Neutrophil (primary cell): Measurements from ENCODE around the gene REEP1.

Experiments used
- H3K27ac ChIP-seq: fragments of 200-600 bp; sonication (generic); 2 replicates; pipeline ENCODE4 v1.5.1; 2016; ENCODE audit warnings: mild to moderate bottlenecking, moderate library complexity
- H3K27me3 ChIP-seq: fragments of 200-600 bp; sonication (generic); 2 replicates; pipeline ENCODE4 v1.6.0; 2016; ENCODE audit warnings: mild to moderate bottlenecking
- H3K36me3 ChIP-seq: fragments of 200-600 bp; sonication (generic); 2 replicates; pipeline ENCODE4 v1.5.1; 2017
- H3K4me1 ChIP-seq, 2 experiments: fragments of 200-600 bp in 1 of 2; sonication (generic) in 1 of 2; 1 replicate in 1 of 2; 2 replicates in 1 of 2; pipeline versions ENCODE4 v1.5.1 to v1.6.1; 2013 to 2016; ENCODE audit warnings: low read depth in 1 of 2, low read length in 1 of 2, mild to moderate bottlenecking in 1 of 2, moderate library complexity in 1 of 2; ENCODE audit not compliant: control insufficient read depth in 1 of 2, insufficient read depth in 1 of 2
- H3K4me3 ChIP-seq, 2 experiments: fragments of 200-600 bp in 1 of 2; sonication (generic) in 1 of 2; 1 replicate in 1 of 2; 2 replicates in 1 of 2; pipeline ENCODE4 v1.5.1; 2013 to 2016; ENCODE audit warnings: low read depth in 1 of 2, low read length in 1 of 2, mild to moderate bottlenecking in 1 of 2, moderate library complexity in 1 of 2
- H3K9me3 ChIP-seq: fragments of 200-600 bp; sonication (generic); 2 replicates; pipeline ENCODE4 v1.5.1; 2016
- TF ChIP-seq, protein P1 (sequence below): fragments of 200-600 bp; sonication (generic); IDR thresholded peaks from 2 replicates; pipeline ENCODE4 v1.5.1; 2016; ENCODE audit warnings: antibody characterized with exemption

REEP1 gene

GRCh38 chr2:86284401-86284841 is 53.0 kb downstream of the REEP1 start:
- no peaks in the 10 kb centered on the region for H3K9me3 ChIP-seq
- no peaks in the 10 kb centered on the region for H3K36me3 ChIP-seq
- no peak overlapping the region for H3K27ac ChIP-seq
- TF ChIP-seq, protein P1, sequence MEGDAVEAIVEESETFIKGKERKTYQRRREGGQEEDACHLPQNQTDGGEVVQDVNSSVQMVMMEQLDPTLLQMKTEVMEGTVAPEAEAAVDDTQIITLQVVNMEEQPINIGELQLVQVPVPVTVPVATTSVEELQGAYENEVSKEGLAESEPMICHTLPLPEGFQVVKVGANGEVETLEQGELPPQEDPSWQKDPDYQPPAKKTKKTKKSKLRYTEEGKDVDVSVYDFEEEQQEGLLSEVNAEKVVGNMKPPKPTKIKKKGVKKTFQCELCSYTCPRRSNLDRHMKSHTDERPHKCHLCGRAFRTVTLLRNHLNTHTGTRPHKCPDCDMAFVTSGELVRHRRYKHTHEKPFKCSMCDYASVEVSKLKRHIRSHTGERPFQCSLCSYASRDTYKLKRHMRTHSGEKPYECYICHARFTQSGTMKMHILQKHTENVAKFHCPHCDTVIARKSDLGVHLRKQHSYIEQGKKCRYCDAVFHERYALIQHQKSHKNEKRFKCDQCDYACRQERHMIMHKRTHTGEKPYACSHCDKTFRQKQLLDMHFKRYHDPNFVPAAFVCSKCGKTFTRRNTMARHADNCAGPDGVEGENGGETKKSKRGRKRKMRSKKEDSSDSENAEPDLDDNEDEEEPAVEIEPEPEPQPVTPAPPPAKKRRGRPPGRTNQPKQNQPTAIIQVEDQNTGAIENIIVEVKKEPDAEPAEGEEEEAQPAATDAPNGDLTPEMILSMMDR, result no peak
- H3K4me1 ChIP-seq, result no peaks in the 10 kb centered on the region
- peaks cover 61% of the 10 kb centered on the region for H3K27me3 ChIP-seq
- no peak overlapping the region for H3K4me3 ChIP-seq

- TF ChIP-seq, protein P1, result no peak
- Histone ChIP-seq H3K4me3 (no peak overlapping the region), H3K4me1 (no peaks in the 10 kb centered on the region), H3K36me3 (no peaks in the 10 kb centered on the region), H3K27ac (no peak overlapping the region), H3K27me3 (peaks cover 65% of the 10 kb centered on the region), H3K9me3 (no peaks in the 10 kb centered on the region)
Observed at GRCh38 chr2:86283411-86284030, 53.9 kb downstream of the REEP1 start.

DNA sequence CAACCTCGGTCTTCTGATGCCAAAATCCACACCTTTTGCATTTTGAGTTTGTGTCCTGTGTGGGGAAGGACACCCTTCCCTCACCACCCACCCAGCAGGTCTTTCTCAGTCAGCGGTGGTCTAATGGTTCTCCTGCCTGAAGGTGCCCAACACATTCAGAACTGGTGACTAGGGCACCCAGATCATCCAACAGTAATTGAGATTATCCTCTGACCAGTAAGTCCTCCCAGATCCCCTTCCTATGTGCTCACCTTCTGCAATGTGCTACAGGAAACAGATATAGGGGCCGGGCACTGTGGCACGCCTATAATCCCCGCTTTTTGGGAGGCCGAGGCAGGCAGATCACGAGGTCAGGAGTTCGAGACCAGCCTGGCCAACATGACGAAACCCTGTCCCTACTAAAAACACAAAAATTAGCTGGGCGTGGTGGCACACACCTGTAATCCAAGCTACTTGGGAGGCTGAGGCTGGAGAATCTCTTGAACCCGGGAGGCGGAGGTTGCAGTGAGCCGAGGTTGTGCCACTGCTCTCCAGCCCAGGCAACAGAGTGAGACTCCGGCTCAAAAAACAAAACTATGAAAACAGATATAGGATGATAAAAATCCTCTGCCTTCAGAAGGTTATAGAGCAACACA is 56.2 kb downstream of the REEP1 start:
- no peaks in the 10 kb centered on the region for H3K9me3 ChIP-seq
- H3K4me3 ChIP-seq, result no peak overlapping the region
- no peaks in the 10 kb centered on the region for H3K36me3 ChIP-seq
- no peak overlapping the region for H3K27ac ChIP-seq
- peaks cover 47% of the 10 kb centered on the region for H3K27me3 ChIP-seq
- no peaks in the 10 kb centered on the region for H3K4me1 ChIP-seq
- TF ChIP-seq, protein P1, result no peak

- no peak overlapping the region for H3K27ac ChIP-seq
- no peaks in the 10 kb centered on the region for H3K4me1 ChIP-seq
- TF ChIP-seq, protein P1, result no peak
- H3K27me3 ChIP-seq, result peaks cover 38% of the 10 kb centered on the region
- H3K36me3 ChIP-seq, result no peaks in the 10 kb centered on the region
- H3K9me3 ChIP-seq, result no peaks in the 10 kb centered on the region
- H3K4me3 ChIP-seq, result no peak overlapping the region
Observed at GRCh38 chr2:86280191-86280667, 57.2 kb downstream of the REEP1 start.

DNA sequence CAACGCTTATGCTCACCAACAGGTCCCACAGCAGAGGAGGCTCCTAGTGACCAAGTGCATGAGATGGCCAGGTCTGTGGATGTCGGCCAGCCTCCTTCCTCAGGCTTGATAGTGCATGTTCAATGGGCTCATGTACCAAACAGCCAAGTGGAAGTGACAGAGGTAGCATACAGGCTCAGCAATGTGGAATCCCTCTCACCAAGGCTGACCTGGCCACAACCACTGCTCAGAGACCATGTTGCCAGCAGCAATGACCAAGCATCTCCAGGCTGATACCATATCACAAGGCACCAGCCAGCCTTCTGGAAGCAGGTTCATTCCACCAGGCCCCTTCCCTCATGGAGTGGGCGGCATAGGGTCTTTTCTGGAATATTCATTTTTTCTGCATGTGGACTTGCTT is 61.5 kb downstream of the REEP1 start:
- TF ChIP-seq, protein P1, result no peak
- Histone ChIP-seq H3K9me3 (no peaks in the 10 kb centered on the region), H3K4me3 (no peak overlapping the region), H3K4me1 (no peaks in the 10 kb centered on the region), H3K36me3 (no peaks in the 10 kb centered on the region), H3K27ac (no peak overlapping the region), H3K27me3 (peaks cover 22% of the 10 kb centered on the region)
